ENCODE measurements around the gene RYR3.

RYR3 gene

DNA sequence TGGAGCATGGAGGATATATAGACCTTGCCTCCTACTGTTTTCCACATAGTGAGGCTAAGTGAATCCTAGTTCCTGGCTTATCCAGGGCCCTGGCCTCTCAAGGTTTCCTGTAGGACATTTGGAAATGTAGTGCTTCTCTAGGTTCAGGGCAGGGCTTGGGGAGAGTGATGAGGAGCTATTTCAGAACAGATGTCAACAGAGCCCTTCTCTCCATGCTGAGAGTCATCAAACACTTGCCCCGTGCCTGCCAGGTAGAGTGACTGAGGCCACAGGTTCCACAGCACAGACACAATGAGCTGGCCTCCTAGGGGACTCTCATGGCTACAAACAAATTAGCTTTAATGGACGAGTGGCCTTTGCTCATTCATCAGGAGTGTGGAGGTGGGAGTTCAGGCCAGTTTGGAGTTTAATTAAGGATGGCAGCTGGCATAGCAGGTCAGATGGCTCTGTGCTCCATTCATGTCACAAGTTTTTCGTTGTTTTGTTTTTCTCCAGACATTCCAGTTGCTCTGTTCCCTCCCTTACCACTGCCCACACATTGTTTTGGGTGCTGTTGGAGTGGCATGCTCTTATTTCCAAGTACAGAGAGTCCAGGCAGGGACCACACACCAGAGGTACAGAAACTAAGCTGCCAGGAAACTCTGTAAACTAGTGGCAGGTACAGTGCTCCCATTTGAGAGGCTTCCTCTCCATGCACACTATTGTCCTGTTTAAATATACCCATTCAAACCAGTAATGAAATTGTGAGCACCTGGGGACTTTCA lies 189.8 kb downstream of the RYR3 start:
- no peak for ATAC-seq
- no peak for TF ChIP-seq OSR1 (CRISPR knock-in tag; IDR thresholded peaks at IDR 0.05)
- TF ChIP-seq, protein P1, sequence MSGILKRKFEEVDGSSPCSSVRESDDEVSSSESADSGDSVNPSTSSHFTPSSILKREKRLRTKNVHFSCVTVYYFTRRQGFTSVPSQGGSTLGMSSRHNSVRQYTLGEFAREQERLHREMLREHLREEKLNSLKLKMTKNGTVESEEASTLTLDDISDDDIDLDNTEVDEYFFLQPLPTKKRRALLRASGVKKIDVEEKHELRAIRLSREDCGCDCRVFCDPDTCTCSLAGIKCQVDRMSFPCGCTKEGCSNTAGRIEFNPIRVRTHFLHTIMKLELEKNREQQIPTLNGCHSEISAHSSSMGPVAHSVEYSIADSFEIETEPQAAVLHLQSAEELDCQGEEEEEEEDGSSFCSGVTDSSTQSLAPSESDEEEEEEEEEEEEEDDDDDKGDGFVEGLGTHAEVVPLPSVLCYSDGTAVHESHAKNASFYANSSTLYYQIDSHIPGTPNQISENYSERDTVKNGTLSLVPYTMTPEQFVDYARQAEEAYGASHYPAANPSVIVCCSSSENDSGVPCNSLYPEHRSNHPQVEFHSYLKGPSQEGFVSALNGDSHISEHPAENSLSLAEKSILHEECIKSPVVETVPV (CRISPR knock-in tag; IDR thresholded peaks at IDR 0.05) = no peak

DNA sequence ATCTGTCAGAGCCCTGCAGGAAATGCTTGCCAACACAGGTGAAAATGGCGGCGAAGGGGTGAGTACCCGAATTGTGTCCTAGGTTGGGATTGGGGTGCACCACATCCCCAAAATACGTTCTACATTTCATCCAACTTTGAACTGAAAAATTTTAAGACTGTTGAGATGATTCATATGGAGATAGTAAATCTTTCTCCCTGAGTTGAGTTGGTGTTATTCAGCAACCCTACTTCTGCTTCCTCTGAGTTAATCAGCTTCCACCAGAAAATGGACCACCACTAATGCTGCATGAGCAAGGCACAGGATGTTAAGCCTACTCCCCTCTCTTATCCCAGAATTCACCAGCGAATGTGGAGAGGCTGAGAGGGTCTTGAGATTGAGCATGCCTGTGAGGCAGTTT lies 192.9 kb downstream of the RYR3 start:
- no peak for ATAC-seq
- TF ChIP-seq ZFP3 (CRISPR knock-in tag; IDR thresholded peaks at IDR 0.05) = no peak
- TF ChIP-seq, protein P2, sequence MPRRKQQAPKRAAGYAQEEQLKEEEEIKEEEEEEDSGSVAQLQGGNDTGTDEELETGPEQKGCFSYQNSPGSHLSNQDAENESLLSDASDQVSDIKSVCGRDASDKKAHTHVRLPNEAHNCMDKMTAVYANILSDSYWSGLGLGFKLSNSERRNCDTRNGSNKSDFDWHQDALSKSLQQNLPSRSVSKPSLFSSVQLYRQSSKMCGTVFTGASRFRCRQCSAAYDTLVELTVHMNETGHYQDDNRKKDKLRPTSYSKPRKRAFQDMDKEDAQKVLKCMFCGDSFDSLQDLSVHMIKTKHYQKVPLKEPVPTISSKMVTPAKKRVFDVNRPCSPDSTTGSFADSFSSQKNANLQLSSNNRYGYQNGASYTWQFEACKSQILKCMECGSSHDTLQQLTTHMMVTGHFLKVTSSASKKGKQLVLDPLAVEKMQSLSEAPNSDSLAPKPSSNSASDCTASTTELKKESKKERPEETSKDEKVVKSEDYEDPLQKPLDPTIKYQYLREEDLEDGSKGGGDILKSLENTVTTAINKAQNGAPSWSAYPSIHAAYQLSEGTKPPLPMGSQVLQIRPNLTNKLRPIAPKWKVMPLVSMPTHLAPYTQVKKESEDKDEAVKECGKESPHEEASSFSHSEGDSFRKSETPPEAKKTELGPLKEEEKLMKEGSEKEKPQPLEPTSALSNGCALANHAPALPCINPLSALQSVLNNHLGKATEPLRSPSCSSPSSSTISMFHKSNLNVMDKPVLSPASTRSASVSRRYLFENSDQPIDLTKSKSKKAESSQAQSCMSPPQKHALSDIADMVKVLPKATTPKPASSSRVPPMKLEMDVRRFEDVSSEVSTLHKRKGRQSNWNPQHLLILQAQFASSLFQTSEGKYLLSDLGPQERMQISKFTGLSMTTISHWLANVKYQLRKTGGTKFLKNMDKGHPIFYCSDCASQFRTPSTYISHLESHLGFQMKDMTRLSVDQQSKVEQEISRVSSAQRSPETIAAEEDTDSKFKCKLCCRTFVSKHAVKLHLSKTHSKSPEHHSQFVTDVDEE (CRISPR knock-in tag; IDR thresholded peaks at IDR 0.05) = no peak
- no peak for TF ChIP-seq ESRRG (CRISPR knock-in tag; IDR thresholded peaks at IDR 0.05)
- no peak for TF ChIP-seq ZNF8 (CRISPR knock-in tag; IDR thresholded peaks at IDR 0.05)
- TF ChIP-seq CSDC2 (CRISPR knock-in tag; IDR thresholded peaks at IDR 0.05) = no peak
- TF ChIP-seq SNAI2 (CRISPR knock-in tag; IDR thresholded peaks at IDR 0.05) = no peak
- TF ChIP-seq GLIS3 (CRISPR knock-in tag; IDR thresholded peaks at IDR 0.05) = no peak
- TF ChIP-seq ZFP30 (CRISPR knock-in tag; IDR thresholded peaks at IDR 0.05) = no peak

DNA sequence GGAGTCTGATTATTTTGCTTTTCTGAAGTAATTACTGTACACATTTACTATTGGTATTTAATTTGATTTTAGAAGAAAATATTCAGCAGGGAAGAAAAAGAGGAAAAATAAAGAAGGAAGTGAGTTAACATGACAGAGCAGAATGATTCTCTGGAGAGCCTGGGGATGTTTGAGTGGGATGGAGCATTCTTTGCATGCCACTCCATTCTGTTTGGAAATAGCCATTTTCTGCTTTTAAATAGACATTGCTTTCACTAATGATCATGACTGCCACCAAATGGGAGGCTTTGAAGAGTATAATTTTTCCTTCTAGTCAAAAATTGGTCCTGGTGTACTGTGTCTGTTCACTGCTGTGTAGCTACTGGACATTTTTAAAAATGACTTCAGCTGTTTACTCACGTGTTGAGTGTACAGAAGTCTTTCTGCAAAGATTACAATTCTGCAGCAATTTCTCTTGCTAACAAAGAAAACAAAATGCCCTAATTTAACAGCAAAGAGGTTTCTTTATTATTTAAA lies 196.1 kb downstream of the RYR3 start:
- no peak for ATAC-seq
- TF ChIP-seq RARB (CRISPR knock-in tag; IDR thresholded peaks at IDR 0.05) (no peak), ZNF565 (CRISPR knock-in tag; conservative IDR thresholded peaks at IDR 0.05; ENCODE audit: low read depth) (no peak), ESRRG (CRISPR knock-in tag; IDR thresholded peaks at IDR 0.05) (no peak)

DNA sequence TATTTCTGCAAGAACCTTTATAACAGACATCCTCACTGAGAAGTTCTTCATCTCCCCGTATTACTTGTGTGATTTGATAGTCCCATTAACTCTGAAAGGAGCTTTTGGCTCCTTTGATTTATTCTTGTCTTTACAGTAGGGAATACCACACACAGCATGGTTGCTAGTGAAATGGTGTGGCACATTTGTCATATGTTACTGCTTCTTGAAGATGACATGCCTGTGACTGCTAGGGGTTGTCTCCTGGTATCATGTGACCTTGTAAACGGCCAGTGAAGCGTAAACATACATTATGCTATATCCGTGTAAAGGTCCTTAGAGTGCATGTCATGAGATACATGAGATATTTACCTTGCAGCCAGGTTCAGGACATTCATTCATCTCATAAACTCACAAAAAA lies 197.9 kb downstream of the RYR3 start:
- TF ChIP-seq, protein P3, sequence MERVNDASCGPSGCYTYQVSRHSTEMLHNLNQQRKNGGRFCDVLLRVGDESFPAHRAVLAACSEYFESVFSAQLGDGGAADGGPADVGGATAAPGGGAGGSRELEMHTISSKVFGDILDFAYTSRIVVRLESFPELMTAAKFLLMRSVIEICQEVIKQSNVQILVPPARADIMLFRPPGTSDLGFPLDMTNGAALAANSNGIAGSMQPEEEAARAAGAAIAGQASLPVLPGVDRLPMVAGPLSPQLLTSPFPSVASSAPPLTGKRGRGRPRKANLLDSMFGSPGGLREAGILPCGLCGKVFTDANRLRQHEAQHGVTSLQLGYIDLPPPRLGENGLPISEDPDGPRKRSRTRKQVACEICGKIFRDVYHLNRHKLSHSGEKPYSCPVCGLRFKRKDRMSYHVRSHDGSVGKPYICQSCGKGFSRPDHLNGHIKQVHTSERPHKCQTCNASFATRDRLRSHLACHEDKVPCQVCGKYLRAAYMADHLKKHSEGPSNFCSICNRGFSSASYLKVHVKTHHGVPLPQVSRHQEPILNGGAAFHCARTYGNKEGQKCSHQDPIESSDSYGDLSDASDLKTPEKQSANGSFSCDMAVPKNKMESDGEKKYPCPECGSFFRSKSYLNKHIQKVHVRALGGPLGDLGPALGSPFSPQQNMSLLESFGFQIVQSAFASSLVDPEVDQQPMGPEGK (CRISPR knock-in tag; IDR thresholded peaks at IDR 0.05; ENCODE audit: borderline replicate concordance) = no peak
- TF ChIP-seq ZC3H10 (CRISPR knock-in tag; IDR thresholded peaks at IDR 0.05) = no peak
- TF ChIP-seq, protein P4, sequence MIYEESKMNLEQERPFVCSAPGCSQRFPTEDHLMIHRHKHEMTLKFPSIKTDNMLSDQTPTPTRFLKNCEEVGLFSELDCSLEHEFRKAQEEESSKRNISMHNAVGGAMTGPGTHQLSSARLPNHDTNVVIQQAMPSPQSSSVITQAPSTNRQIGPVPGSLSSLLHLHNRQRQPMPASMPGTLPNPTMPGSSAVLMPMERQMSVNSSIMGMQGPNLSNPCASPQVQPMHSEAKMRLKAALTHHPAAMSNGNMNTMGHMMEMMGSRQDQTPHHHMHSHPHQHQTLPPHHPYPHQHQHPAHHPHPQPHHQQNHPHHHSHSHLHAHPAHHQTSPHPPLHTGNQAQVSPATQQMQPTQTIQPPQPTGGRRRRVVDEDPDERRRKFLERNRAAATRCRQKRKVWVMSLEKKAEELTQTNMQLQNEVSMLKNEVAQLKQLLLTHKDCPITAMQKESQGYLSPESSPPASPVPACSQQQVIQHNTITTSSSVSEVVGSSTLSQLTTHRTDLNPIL (CRISPR knock-in tag; IDR thresholded peaks at IDR 0.05; ENCODE audit: low read depth) = no peak
- TF ChIP-seq TOX (CRISPR knock-in tag; IDR thresholded peaks at IDR 0.05; ENCODE audit: borderline replicate concordance) = no peak
- TF ChIP-seq ZNF70 (CRISPR knock-in tag; IDR thresholded peaks at IDR 0.05) = no peak
- TF ChIP-seq ZNF565 (CRISPR knock-in tag; conservative IDR thresholded peaks at IDR 0.05; ENCODE audit: low read depth) = no peak
- TF ChIP-seq, protein P2 (CRISPR knock-in tag; IDR thresholded peaks at IDR 0.05) = no peak
- no peak for TF ChIP-seq ESRRG (CRISPR knock-in tag; IDR thresholded peaks at IDR 0.05)
- TF ChIP-seq ARNTL (CRISPR knock-in tag; IDR thresholded peaks at IDR 0.05; ENCODE audit: borderline replicate concordance, low read depth) = no peak
- no peak for TF ChIP-seq ZFP30 (CRISPR knock-in tag; IDR thresholded peaks at IDR 0.05)
- no peak for TF ChIP-seq CSDC2 (CRISPR knock-in tag; IDR thresholded peaks at IDR 0.05)
- no peak for TF ChIP-seq TCF4 (CRISPR knock-in tag; IDR thresholded peaks at IDR 0.05; ENCODE audit: borderline replicate concordance)
- no peak for TF ChIP-seq GLIS3 (CRISPR knock-in tag; IDR thresholded peaks at IDR 0.05)
- no peak for TF ChIP-seq OSR1 (CRISPR knock-in tag; IDR thresholded peaks at IDR 0.05)
- TF ChIP-seq RARB (CRISPR knock-in tag; IDR thresholded peaks at IDR 0.05) = no peak
- TF ChIP-seq ISL1 (CRISPR knock-in tag; IDR thresholded peaks at IDR 0.05) = no peak
- TF ChIP-seq ZNF8 (CRISPR knock-in tag; IDR thresholded peaks at IDR 0.05) = no peak
- no peak for TF ChIP-seq PPARA (CRISPR knock-in tag; IDR thresholded peaks at IDR 0.05; ENCODE audit: borderline replicate concordance)
- TF ChIP-seq, protein P5, sequence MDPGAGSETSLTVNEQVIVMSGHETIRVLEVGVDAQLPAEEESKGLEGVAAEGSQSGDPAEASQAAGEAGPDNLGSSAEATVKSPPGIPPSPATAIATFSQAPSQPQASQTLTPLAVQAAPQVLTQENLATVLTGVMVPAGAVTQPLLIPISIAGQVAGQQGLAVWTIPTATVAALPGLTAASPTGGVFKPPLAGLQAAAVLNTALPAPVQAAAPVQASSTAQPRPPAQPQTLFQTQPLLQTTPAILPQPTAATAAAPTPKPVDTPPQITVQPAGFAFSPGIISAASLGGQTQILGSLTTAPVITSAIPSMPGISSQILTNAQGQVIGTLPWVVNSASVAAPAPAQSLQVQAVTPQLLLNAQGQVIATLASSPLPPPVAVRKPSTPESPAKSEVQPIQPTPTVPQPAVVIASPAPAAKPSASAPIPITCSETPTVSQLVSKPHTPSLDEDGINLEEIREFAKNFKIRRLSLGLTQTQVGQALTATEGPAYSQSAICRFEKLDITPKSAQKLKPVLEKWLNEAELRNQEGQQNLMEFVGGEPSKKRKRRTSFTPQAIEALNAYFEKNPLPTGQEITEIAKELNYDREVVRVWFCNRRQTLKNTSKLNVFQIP (CRISPR knock-in tag; IDR thresholded peaks at IDR 0.05; ENCODE audit: borderline replicate concordance, low read depth) = no peak

More for the DNA sequence above, 197.9 kb downstream of the RYR3 start:
- ATAC-seq = no peak
